K562 (cell line): ENCODE results near the gene IBA57. TPM values are rescaled to one million over a fixed set of nuclear protein-coding genes. Genes with fewer than 3 reads are reported as not detected.

Source experiments
- CHCHD3 ChIP-seq: fragments of 250-450 bp; sonication (Bioruptor Pico); IDR thresholded peaks from 2 replicates; pipeline ENCODE4 v2.1.2; 2022; ENCODE audit warnings: mild to moderate bottlenecking
- CXXC5 ChIP-seq: fragments of 250-450 bp; sonication (Bioruptor Pico); IDR thresholded peaks from 2 replicates; pipeline ENCODE4 v1.8.0; 2022; ENCODE audit warnings: inconsistent platforms, mild to moderate bottlenecking, moderate library complexity
- DACH1 ChIP-seq: fragments of 450-650 bp; IDR thresholded peaks from 2 replicates; pipeline ENCODE4 v1.6.1; 2018; ENCODE audit not compliant: partially characterized antibody
- L3MBTL2 ChIP-seq: fragments of 450-650 bp; IDR thresholded peaks from 2 replicates; pipeline ENCODE4 v1.6.1; 2016; ENCODE audit warnings: mild to moderate bottlenecking, moderate library complexity
- MBD2 ChIP-seq: sonication (generic); IDR thresholded peaks from 2 replicates; pipeline ENCODE4 v1.6.1; 2016; ENCODE audit warnings: low read depth, borderline replicate concordance
- NFIX ChIP-seq: fragments of 250-450 bp; sonication (Bioruptor Pico); IDR thresholded peaks from 2 replicates; pipeline ENCODE4 v1.4.0; 2020; ENCODE audit warnings: low read depth, mild to moderate bottlenecking, moderate library complexity
- NONO ChIP-seq, 2 experiments: fragments of 200-400 bp in 1 of 2; fragments of 450-650 bp in 1 of 2; formaldehyde crosslinking in 1 of 2; IDR thresholded peaks; 2 replicates each; pipeline ENCODE4 v1.6.1; 2017; ENCODE audit warnings: low read depth in 2 of 2, mild to moderate bottlenecking in 2 of 2, moderate library complexity in 2 of 2, low read length in 1 of 2
- SIN3A ChIP-seq, 2 experiments: fragments of 150-350 bp in 1 of 2; IDR thresholded peaks; 2 replicates each; pipeline ENCODE4 v1.6.1; 2011 to 2016; ENCODE audit warnings: borderline replicate concordance in 2 of 2, low read depth in 2 of 2, low read length in 2 of 2, mild to moderate bottlenecking in 2 of 2, moderate library complexity in 2 of 2; ENCODE audit not compliant: control insufficient read depth in 1 of 2
- TAL1 ChIP-seq: fragments of 450-650 bp; IDR thresholded peaks from 2 replicates; pipeline ENCODE4 v1.6.1; 2016; ENCODE audit warnings: mild to moderate bottlenecking
- ZNF311 ChIP-seq: fragments of 250-450 bp; sonication (Bioruptor Pico); IDR thresholded peaks from 2 replicates; pipeline ENCODE4 v1.4.0; 2020; ENCODE audit warnings: mild to moderate bottlenecking, moderate library complexity
- ZNF449 ChIP-seq: fragments of 250-450 bp; sonication (Bioruptor Pico); IDR thresholded peaks from 2 replicates; pipeline ENCODE4 v1.8.0; 2022; ENCODE audit warnings: moderate library complexity, mild to moderate bottlenecking, inconsistent platforms
- polyA plus RNA-seq, 8 experiments: library from polyadenylated mRNA; depleted of rRNA in 4 of 8; stranded (reverse) in 5 of 8; unstranded in 3 of 8; fragments of >200 nt; fragmentation: Nextera tagmentation in 2 of 8; fragmentation: Illumina TruSeq in 1 of 8; extraction: Ambion mirVana in 2 of 8; extraction: Trizol in 1 of 8; gene quantifications; 2 replicates each; pipeline versions ENCODE4 v1.2.1 to v1.2.3, GENCODE V29; 2011 to 2014; ENCODE audit warnings: inconsistent platforms in 1 of 8, missing spikeins in 1 of 8
- total RNA-seq, 7 experiments: library from RNA; depleted of rRNA in 6 of 7; stranded (reverse); fragments of >200 nt in 6 of 7; fragmentation: Illumina TruSeq in 2 of 7; extraction: Trizol in 2 of 7; gene quantifications; 2 replicates each; pipeline versions ENCODE4 v1.2.1 to v1.2.3, GENCODE V29; 2011 to 2021; ENCODE audit warnings: low replicate concordance in 1 of 7
- TF ChIP-seq, protein P1 (sequence below): sonication (generic); formaldehyde crosslinking; IDR thresholded peaks from 2 replicates; pipeline ENCODE4 v1.8.0; 2023; ENCODE audit warnings: missing genetic modification reagents, mild to moderate bottlenecking, borderline replicate concordance
- TF ChIP-seq, protein P2 (sequence below), 2 experiments: fragments of 450-650 bp in 1 of 2; IDR thresholded peaks; 2 replicates each; pipeline ENCODE4 v1.6.1; 2011 to 2017; ENCODE audit warnings: low read depth in 2 of 2, antibody characterized with exemption in 1 of 2, borderline replicate concordance in 1 of 2, low read length in 1 of 2, mild to moderate bottlenecking in 1 of 2, mixed read lengths in 1 of 2; ENCODE audit not compliant: control insufficient read depth in 1 of 2

The IBA57 gene
- total and polyA plus RNA-seq, 9 of the 15 experiments (the other 6 are each of a cell fraction or from before 2014, with no cell fraction given) = 0.77 to 15.5 (median 2.7) TPM

DNA sequence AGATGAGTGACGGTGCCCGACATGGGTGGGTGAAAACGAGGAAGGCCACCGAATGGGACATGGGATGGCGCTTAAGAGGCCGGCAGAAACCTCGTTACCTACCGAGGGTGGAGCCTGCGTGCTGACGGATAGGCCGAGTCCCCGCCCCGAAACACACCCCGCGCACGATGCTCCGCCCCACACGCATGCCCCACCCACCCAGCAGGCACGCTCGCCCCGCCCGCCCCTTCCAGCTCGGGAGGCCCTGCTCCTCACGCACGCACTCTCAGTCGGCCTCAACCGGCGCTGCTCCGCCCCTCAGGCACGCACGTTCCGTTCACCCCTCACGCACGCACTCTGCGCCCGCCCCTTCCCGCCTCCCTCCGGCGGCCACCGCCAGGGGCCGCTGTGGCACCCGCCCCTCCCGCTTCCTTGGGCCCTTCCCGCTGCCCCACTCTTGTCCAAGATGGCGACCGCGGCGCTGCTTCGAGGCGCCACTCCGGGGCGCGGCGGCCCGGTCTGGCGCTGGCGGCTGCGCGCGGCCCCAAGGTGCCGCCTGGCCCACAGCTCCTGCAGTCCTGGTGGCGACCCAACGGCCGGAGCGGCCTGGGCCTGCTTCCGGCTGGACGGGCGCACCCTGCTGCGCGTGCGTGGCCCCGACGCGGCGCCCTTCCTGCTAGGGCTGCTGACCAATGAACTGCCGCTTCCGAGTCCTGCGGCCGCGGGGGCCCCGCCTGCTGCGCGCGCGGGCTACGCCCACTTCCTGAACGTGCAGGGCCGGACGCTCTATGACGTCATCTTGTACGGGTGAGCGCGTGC lies at the start of gene IBA57 (continued):
- TF ChIP-seq, protein P1, sequence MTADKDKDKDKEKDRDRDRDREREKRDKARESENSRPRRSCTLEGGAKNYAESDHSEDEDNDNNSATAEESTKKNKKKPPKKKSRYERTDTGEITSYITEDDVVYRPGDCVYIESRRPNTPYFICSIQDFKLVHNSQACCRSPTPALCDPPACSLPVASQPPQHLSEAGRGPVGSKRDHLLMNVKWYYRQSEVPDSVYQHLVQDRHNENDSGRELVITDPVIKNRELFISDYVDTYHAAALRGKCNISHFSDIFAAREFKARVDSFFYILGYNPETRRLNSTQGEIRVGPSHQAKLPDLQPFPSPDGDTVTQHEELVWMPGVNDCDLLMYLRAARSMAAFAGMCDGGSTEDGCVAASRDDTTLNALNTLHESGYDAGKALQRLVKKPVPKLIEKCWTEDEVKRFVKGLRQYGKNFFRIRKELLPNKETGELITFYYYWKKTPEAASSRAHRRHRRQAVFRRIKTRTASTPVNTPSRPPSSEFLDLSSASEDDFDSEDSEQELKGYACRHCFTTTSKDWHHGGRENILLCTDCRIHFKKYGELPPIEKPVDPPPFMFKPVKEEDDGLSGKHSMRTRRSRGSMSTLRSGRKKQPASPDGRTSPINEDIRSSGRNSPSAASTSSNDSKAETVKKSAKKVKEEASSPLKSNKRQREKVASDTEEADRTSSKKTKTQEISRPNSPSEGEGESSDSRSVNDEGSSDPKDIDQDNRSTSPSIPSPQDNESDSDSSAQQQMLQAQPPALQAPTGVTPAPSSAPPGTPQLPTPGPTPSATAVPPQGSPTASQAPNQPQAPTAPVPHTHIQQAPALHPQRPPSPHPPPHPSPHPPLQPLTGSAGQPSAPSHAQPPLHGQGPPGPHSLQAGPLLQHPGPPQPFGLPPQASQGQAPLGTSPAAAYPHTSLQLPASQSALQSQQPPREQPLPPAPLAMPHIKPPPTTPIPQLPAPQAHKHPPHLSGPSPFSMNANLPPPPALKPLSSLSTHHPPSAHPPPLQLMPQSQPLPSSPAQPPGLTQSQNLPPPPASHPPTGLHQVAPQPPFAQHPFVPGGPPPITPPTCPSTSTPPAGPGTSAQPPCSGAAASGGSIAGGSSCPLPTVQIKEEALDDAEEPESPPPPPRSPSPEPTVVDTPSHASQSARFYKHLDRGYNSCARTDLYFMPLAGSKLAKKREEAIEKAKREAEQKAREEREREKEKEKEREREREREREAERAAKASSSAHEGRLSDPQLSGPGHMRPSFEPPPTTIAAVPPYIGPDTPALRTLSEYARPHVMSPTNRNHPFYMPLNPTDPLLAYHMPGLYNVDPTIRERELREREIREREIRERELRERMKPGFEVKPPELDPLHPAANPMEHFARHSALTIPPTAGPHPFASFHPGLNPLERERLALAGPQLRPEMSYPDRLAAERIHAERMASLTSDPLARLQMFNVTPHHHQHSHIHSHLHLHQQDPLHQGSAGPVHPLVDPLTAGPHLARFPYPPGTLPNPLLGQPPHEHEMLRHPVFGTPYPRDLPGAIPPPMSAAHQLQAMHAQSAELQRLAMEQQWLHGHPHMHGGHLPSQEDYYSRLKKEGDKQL (CRISPR knock-in tag) = no peak
- TF ChIP-seq SIN3A (IDR thresholded peaks at IDR 0.05; ENCODE audit: borderline replicate concordance in 2 of 2, control insufficient read depth in 1 of 2, low read depth in 2 of 2, low read length in 2 of 2) (peak; percentile 48 to 78; a peak in 2 of 4 replicates), ZNF449 (CRISPR knock-in tag) (no peak), CHCHD3 (CRISPR knock-in tag) (no peak; the same call in 1 of the 2 replicates), DACH1 (no peak), MBD2 (no peak; the same call in 1 of the 2 replicates), TAL1 (no peak), NFIX (peak; percentile 16; the same call in 1 of the 2 replicates), ZNF311 (CRISPR knock-in tag) (peak; percentile 79; the same call in 1 of the 2 replicates), CXXC5 (CRISPR knock-in tag) (peak; percentile 99), NONO (IDR thresholded peaks at IDR 0.05; ENCODE audit: low read depth in 2 of 2, low read length in 1 of 2) (peak; percentile 97 to 99), L3MBTL2 (peak; percentile 94)
- TF ChIP-seq, protein P2, sequence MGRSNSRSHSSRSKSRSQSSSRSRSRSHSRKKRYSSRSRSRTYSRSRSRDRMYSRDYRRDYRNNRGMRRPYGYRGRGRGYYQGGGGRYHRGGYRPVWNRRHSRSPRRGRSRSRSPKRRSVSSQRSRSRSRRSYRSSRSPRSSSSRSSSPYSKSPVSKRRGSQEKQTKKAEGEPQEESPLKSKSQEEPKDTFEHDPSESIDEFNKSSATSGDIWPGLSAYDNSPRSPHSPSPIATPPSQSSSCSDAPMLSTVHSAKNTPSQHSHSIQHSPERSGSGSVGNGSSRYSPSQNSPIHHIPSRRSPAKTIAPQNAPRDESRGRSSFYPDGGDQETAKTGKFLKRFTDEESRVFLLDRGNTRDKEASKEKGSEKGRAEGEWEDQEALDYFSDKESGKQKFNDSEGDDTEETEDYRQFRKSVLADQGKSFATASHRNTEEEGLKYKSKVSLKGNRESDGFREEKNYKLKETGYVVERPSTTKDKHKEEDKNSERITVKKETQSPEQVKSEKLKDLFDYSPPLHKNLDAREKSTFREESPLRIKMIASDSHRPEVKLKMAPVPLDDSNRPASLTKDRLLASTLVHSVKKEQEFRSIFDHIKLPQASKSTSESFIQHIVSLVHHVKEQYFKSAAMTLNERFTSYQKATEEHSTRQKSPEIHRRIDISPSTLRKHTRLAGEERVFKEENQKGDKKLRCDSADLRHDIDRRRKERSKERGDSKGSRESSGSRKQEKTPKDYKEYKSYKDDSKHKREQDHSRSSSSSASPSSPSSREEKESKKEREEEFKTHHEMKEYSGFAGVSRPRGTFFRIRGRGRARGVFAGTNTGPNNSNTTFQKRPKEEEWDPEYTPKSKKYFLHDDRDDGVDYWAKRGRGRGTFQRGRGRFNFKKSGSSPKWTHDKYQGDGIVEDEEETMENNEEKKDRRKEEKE (IDR thresholded peaks at IDR 0.05; ENCODE audit: borderline replicate concordance in 1 of 2, control insufficient read depth in 1 of 2, low read depth in 2 of 2, low read length in 1 of 2) = peak in 1 of 2 experiments; percentile 92; a peak in 2 of 4 replicates
